Stimulated activated CD8-positive, alpha-beta memory T cell treated with anti-CD3 and anti-CD28 coated beads, Interleukin-4, amount 100 ng/mL, for 24 hours (primary cell): ENCODE measurements around the gene DST.
"Not testable (repeated sequence)": the region's sequence is repeated elsewhere in the genome, so short reads cannot be mapped to it uniquely, and the experiment has no call there.

Experiments used
- DNase-seq: peaks from one replicate; pipeline ENCODE4 v3.0.0-alpha.2; 2020; ENCODE audit warnings: low read depth

The DST gene

DNA sequence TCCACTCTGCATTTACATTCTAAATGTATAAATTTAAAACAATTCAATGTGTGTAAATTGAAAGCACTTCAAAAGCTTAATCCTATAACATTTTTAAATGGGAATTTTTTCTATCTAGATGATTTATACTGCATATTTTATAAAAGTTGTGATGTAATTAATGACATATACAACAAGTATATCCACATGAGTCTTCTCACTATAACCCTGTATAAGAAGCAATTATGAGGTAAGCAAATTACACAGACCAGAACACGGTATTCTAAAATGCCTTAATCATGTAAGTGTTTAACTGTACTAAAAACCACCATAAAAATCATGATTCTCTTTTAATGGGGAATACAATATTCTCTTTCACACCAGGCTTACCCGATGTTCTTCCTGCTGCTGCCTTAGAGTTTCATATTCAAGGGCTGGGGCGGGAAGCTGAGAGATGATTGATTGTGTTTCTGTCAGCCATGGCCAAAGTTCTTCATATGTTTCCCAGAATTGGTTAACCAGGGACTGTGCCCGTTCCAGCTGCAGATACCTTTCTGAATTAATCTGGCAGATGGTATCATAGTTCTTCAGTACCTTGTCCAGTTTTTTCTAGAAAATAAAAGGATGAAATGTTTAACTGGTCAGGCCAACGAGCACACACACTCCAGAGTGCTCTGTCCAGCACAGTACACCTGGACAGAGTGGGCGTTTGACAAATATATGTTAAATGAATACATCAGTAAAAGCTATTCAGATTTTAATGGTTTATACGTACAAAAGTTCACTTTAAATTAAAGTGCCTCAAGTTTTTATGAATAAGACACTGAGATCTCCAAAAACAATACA is 127.4 kb downstream of the DST start:
- no peak for DNase-seq

GRCh38 chr6:56514395-56514794 is 128.3 kb downstream of the DST start:
- no peak for DNase-seq

DNA sequence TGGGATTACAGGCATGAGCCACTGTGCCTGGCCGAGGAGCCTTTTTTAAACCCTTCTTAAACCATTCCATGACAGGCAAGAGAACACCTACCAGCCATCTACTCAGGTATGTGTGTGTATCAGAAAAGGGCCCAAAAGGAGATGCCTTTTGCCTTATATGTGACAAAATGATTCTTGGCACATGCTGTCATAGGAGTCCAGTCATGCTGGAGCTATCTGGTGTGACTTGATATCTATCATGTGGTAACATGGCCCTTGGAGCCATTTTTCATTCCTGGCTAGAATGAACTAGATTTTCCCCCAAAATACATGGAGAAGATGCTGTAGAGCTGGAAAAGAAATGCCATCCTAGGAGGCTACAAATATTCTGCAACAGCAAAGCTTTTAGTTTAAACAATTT is 129.1 kb downstream of the DST start:
- DNase-seq, result no peak

- DNase-seq, result no peak
Observed at GRCh38 chr6:56511591-56511990, 131.1 kb downstream of the DST start.

GRCh38 chr6:56510984-56511531 is 131.6 kb downstream of the DST start:
- DNase-seq, result no peak

DNA sequence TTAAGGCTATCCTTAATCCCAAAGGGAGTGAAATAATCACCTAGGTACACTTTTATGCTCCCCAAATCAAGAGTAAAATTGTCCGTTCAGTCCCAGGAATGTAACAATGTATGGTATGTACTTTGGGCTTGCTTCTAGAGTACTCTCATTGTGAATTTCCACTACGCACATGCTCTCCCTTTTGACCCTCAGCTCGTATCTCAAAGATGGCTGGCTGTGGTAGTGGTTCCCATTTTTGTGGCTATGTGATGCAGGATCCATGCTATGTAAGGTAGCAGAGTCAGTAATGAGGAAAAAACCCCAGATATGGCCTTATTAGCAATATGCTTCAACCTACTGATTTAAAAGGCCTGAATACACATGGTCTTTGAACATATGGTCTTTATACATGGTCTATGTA is 133.7 kb downstream of the DST start:
- DNase-seq, result no peak

- no peak for DNase-seq
Observed at GRCh38 chr6:56507517-56507916, 135.2 kb downstream of the DST start.

DNA sequence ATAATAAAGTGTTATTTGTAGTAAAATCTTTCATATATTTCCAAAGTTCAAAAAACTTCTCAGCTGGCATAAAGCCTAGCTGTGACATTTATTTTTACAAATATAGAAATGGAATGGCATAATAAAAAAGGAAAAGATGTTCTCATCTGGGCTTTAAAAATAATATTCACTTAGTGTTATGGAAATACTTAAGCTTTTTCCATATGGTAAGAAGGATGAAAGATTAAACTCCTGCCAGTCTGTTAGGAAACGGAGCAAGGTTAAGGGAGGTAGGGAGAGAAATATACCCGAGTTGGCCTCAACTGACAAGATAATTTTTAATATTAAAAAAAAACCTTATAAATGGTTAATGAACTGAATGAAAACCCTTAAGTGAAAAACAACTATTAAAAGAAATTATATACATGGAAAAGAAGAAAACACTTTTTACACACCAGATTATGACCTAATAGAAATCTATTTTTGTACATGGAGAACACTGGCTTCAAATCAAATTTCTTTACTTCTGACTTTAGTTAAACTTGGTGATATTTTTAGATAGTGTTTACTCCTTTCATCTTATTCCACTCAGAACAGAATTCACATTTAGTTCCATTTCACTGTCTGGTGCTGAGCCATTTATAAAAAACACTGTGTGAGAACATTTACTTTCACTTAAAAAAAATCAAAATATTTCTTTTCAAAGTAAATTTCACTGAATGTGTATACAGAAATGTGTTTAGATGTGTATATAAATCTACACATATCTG is 137.0 kb downstream of the DST start:
- no peak for DNase-seq

GRCh38 chr6:56501993-56502392 is 140.7 kb downstream of the DST start:
- no peak for DNase-seq

DNA sequence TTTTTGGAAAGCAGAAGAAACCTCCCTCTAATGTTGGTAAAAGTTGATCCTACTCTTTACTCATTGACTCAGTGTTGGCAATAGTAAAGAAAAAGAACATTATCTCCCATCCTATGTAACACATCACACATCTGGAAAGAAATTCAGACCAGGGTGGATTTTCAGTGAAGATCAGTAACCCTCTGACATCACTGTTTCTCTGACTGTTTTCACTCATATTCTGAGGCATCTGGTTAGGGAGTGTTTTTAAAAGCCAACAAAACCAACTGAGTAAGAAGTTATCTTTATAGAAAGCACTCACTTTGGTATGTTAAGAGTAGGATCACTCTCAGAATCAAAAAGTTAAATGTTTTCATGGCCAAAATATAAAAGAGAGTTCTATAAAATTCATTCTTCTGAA is 143.6 kb downstream of the DST start:
- DNase-seq, result no peak

- DNase-seq, result no peak
Observed at GRCh38 chr6:56497691-56498090, 145.0 kb downstream of the DST start.

DNA sequence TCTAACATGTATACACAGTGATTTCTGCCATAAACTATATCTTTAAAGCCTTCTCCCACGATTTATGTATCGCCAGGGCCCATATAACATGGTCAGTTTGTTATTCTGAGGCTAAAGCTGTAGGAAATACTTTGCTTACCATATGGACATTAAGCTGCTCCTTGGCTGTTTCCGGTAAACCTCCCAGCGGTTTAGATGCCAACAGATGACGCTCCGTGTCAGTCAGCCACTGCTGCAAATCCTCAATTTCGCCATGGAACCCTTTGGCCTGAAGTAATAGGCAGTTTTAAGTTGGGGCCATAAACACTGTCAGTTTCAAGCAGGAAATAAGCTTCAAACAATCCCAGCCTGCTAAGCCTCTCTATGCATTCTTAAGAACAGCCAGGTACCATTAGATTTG is 145.4 kb downstream of the DST start:
- DNase-seq, result no peak

DNA sequence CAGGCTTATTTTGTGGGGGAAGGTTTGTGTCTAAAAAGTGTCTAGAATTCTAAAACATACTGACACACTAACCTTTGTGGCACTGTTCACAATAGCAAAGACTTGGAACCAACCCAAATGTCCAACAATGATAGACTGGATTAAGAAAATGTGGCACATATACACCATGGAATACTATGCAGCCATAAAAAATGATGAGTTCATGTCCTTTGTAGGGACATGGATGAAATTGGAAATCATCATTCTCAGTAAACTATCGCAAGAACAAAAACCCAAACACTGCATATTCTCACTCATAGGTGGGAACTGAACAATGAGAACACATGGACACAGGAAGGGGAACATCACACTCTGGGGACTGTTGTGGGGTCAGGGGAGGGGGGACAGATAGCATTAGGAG is 146.0 kb downstream of the DST start:
- DNase-seq, result not testable (repeated sequence)

DNA sequence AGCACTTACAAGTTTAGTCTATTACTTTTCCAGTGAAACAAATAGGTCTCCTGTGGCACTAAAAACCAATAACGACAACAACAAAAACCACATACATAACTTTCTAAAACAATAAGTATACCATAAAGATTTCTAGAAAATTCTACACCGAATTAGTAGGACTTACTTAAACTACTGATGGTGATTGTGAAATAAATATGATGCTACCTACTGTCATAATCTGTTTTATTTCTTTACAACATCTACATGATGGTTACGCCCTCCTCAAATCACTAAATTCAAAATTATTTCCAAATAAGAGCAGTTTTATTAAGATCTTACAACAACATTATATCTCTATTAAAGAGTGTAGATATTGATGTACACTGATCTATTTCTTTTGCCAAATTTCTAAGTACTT is 147.0 kb downstream of the DST start:
- no peak for DNase-seq

DNA sequence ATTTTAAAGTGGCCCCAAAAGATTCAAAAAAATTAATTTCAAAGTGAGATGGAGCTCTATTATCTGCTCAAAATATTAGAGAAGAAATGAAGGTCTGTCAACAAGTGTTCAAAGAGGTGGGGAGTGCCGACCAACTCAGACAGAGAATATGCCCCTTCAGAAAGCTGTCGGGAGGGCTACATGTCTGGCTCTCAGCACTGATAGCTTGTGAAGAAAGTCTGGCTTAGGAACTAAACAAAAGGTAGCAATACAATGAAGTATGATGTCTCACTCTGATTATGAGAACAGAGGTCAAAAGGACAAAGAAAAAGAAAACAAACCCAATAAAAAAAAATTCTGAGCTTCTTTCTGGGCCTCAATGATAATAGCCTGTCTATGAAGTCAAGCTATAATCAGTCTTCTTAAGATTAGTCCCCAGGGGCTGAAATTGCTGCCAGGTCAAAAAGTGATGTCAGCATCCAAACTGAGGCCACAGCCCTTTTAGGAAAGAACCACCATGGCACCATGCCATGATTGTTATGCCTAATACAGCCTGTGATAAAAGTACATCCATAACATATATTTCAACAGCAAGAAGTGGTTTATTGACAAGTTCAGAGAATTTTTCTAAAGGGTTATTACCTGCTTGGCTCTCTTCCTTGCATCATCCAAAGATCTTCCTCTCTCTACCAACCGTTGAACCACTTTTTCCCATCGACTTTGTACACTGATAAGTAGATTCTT is 150.9 kb downstream of the DST start:
- DNase-seq, result no peak

- DNase-seq, result no peak
Observed at GRCh38 chr6:56490993-56491392, 151.7 kb downstream of the DST start.

GRCh38 chr6:56489559-56489958 is 153.1 kb downstream of the DST start:
- DNase-seq, result no peak

GRCh38 chr6:56488281-56488680 is 154.4 kb downstream of the DST start:
- DNase-seq, result no peak

GRCh38 chr6:56486681-56487080 is 156.0 kb downstream of the DST start:
- no peak for DNase-seq

GRCh38 chr6:56484669-56485068 is 158.0 kb downstream of the DST start:
- no peak for DNase-seq

DNA sequence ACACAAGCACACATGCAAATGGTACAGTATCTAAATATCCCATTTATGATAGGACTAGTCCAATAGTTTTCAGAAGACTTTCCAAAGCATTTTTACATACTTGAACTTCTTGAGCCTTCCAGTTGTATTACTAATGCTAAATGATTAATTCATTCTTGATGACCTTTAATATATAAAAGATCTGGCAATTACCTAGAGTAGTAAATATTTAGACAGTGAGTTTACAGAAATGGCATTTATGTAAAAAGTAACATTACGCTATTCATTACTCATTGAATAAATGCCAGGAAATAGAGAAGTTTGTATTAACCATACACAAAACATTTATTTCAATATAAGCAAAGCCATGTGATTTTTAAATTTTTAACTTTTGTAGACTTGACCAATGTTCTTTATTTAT is 158.8 kb downstream of the DST start:
- no peak for DNase-seq

DNA sequence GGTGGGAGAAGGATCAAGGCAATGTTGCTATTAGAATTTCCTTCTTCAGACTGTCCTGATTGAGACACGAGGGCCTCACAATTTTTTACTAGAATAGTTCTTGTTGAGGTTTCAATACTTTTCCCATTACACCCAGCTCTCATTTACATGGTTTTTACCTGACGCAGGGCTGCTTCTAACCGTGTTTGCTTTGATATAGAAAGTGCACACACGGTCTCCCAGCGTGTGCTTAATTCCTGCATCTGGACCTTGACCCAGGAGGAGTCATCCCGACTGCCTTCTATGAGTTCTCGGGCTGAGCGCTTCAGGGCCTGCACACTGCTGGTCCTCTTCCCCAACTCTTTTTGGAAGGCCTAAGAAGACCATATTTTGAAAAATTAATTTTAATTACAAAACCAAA is 160.2 kb downstream of the DST start:
- DNase-seq, result no peak

- DNase-seq, result no peak
Observed at GRCh38 chr6:56481957-56482356, 160.7 kb downstream of the DST start.
